Mesenteric fat pad (tissue), 1 donor: ENCODE measurements around the gene SUPV3L1. TPM values are rescaled to one million over a fixed set of nuclear protein-coding genes. Genes with fewer than 3 reads are reported as not detected.
A peak's percentile ranks its signal among the peaks of the same experiment; 100 is the strongest.
"Not testable (repeated sequence)": the region's sequence is repeated elsewhere in the genome, so short reads cannot be mapped to it uniquely, and the experiment has no call there.

Experiments
- DNase-seq: peaks from one replicate; pipeline ENCODE4 v3.0.0-alpha.2; 2020; ENCODE audit warnings: low spot score
- total RNA-seq: library from RNA; stranded (reverse); fragmentation: NEBNext Ultra II Directional; extraction: Animal tissue kit (Norgen Biotek cat#: 25700); gene quantifications from one replicate; pipeline ENCODE4 v1.2.1, GENCODE V29; 2021
- donor health status: DM: yes; HTN: yes; CAD: no.

Gene SUPV3L1
- total RNA-seq, 1 donor from 2014 or later: 27.0 TPM

- no peak for DNase-seq
Observed at GRCh38 chr10:69228151-69228550, 48.1 kb downstream of the SUPV3L1 start.

DNA sequence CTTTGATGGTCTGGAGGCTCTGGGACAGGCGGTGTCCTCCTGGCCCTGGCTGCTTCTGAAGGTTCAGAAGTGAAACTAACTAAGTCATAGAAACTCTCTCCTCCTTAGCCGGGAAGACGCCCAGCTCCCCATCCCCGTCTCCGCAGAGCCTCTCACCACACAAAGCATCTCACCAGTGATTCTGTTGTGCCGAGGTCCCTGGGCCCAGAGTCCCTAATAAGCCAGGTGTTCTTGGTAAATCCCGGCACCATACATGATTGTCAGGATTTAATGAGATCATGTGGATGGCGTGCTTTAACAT, 49.5 kb downstream of the SUPV3L1 start:
- no peak for DNase-seq

- DNase-seq: no peak
Observed at GRCh38 chr10:69230128-69230527, 50.1 kb downstream of the SUPV3L1 start.

- DNase-seq: no peak
Observed at GRCh38 chr10:69232252-69232651, 52.2 kb downstream of the SUPV3L1 start.

- no peak for DNase-seq
Observed at GRCh38 chr10:69232736-69233480, 52.9 kb downstream of the SUPV3L1 start.

DNA sequence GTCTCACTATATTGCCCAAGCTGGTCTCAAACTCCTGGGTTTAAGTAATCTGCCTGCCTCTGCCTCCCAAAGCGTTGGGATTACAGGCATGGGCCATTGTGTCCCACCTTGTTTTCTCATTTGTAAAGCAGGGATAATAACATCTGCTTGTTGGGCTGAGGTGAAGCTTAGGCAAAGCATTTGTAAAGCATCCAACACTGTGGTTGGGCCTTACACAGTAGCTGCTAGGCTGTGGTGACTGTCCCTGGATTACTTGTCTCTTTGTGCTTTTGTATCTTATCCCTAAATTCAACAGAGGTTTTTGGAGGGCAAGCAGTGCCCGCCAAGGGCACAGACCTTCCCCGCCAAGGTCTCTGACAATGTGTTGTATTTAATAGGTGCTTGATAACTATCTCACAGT, 54.4 kb downstream of the SUPV3L1 start:
- DNase-seq: no peak

DNA sequence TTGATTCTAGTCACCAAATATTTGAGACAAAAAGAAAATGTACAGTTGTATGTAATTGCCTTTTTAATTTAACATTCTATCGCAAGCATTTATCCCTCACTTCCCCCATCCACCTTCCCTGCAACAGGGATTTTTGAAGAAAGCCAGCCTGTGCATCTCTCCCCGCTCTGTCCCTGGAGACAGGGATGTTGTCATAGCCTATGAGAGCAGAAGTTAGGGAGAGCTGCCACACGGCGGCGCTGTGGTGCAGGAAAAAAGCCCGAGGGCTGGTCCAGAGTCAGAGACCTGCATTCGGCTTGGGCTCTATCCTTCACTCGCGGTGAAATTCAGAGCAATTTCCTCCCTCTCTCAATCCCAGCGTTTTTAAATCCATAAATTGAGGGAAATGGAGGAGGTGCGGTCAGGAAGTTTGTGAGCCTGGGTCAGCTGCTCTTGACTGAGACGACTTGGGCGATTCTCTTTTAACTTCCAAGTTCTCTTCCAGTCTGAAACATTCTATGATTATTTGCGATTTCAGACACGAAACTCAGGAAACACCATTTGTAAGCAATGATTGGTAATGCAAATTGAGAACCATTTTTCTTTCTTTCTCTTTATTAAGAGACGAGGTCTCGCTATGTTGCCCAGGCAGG, 57.6 kb downstream of the SUPV3L1 start:
- peak; percentile 95 for DNase-seq

- DNase-seq: no peak
Observed at GRCh38 chr10:69239136-69239535, 59.1 kb downstream of the SUPV3L1 start.

- no peak for DNase-seq
Observed at GRCh38 chr10:69239816-69240434, 59.9 kb downstream of the SUPV3L1 start.

- no peak for DNase-seq
Observed at GRCh38 chr10:69240455-69240854, 60.4 kb downstream of the SUPV3L1 start.

GRCh38 chr10:69241575-69241974, 61.5 kb downstream of the SUPV3L1 start:
- DNase-seq: no peak

DNA sequence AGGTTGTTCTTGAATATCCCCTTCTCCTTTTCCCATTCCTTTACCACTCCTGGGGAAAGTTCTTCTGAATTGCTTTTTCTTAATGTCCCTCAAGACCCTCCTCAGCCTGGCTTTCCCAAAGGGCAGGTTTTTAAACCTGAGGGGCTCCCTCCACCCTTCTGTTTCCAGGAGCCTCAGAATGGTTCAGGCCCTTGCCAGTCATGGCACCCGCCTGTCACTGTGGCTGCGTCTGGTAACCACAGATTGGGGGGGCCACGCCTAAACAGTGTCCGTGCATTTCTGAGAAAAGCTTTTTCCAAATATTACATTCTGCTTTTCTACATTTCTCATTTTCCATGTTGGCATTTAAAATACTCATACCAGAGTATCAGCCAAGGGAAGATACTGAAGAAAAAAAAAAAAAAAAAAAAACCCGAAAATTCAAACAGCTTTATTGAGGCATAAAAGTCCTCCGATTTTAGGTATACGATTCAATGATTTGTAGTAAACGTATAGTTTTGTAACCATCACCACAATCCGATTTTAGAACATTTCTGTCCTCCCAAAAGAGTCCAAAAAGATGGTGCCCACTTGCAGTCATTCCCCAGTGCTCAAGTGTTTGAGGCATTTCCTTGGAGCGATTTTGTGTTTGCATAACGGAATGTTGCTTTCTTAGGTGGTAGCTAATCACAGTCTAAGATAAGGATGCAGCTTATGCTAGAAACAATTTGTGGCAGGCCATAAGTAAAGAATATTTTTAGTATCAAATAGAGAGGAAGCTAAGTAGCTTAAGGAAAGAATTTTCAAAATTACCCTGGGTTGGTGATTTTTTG, 62.2 kb downstream of the SUPV3L1 start:
- no peak for DNase-seq

DNA sequence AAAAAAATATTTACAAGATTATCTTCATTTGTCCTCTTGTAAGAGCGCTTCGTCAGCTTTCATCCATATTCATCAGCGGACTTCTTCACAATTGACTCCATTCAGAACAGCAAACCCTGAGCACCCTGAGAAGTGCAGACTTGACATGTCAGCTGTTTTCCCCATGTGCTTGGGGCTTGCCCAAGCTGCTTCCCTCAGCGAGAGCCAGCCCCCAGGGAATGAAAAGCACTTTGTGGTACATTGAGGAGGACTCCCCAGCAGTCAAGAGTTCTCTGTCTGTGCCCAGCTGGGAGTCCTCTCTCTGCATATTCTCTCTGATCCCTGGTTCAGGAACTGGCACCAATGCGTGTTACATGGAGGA, 62.8 kb downstream of the SUPV3L1 start:
- no peak for DNase-seq

GRCh38 chr10:69243817-69244216, 63.8 kb downstream of the SUPV3L1 start:
- DNase-seq: no peak

- no peak for DNase-seq
Observed at GRCh38 chr10:69246036-69246435, 66.0 kb downstream of the SUPV3L1 start.

DNA sequence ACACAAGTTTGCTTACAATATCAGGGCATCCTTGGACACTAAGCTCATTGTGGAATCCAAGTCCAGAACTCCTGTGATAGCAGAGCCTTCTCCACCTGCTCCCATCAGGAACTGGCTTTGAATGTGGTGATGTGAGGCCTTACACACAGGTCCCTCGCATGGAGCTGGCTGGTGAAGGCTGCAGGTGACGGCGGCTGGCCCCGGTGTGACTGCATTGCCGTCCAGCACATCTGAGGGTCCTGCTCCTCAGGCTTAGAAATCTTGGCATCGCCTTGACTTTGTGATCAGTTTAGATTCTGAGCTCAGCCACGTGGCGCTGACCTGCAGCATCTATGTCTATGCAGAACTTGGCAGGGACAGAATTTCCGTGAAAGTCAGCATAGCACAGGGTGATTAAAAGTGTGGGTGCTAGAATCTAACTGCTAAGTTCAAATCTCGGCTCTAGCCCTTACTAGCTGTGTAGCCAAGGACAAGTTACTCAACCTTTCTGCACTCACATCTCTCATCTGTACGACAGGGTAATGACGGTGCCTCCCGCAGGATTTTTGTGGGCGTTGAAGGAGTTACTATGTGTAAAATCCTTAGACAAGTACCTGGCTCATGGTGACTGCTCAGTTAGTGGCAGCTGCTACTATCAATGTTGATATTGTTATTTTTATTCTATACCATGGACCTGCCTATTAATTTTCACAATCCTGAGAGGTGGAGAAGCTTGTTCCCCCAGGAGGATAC, 66.7 kb downstream of the SUPV3L1 start:
- DNase-seq: no peak

DNA sequence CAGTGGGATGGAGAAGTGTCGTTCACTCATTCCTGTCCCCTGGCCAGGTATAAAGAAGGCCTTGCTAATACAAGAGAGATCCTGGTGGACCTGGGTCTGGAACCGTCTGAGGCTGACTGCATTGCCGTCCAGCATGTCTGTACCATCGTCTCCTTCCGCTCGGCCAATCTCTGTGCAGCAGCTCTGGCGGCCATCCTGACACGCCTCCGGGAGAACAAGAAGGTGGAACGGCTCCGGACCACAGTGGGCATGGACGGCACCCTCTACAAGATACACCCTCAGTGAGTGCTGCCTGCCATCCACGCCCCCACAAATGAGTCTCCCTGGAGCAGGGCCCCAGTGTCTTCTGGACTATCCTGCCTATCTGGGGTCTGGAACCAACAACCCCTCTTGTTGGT, 67.3 kb downstream of the SUPV3L1 start:
- DNase-seq: no peak

- no peak for DNase-seq
Observed at GRCh38 chr10:69248117-69248730, 68.2 kb downstream of the SUPV3L1 start.

GRCh38 chr10:69250041-69250440, 70.0 kb downstream of the SUPV3L1 start:
- peak; percentile 59 for DNase-seq

- not testable (repeated sequence) for DNase-seq
Observed at GRCh38 chr10:69251417-69251816, 71.4 kb downstream of the SUPV3L1 start.

- peak; percentile 51 for DNase-seq
Observed at GRCh38 chr10:69253171-69253570, 73.1 kb downstream of the SUPV3L1 start.
